Iris pigment epithelial cell (primary cell): ENCODE data around the gene SPEF1.
A peak's percentile ranks its signal among the peaks of the same experiment; 100 is the strongest.

ENCODE experiments used
- DNase-seq: peaks from one replicate; pipeline ENCODE4 v3.0.0-alpha.2; 2011; ENCODE audit warnings: low read depth

Gene SPEF1

GRCh38 chr20:3765171-3765882 lies 15.9 kb downstream of the SPEF1 start:
- no peak for DNase-seq

GRCh38 chr20:3764659-3765058 lies 16.6 kb downstream of the SPEF1 start:
- no peak for DNase-seq

GRCh38 chr20:3763671-3764601 lies 17.3 kb downstream of the SPEF1 start:
- DNase-seq = no peak

- no peak for DNase-seq
Observed at GRCh38 chr20:3760655-3761348, 20.4 kb downstream of the SPEF1 start.

- DNase-seq = no peak
Observed at GRCh38 chr20:3759884-3760283, 21.4 kb downstream of the SPEF1 start.

- DNase-seq = no peak
Observed at GRCh38 chr20:3759316-3759823, 21.9 kb downstream of the SPEF1 start.

GRCh38 chr20:3758566-3758965 lies 22.7 kb downstream of the SPEF1 start:
- DNase-seq = no peak

- no peak for DNase-seq
Observed at GRCh38 chr20:3757268-3757667, 24.0 kb downstream of the SPEF1 start.

- DNase-seq = no peak
Observed at GRCh38 chr20:3755814-3756480, 25.3 kb downstream of the SPEF1 start.

GRCh38 chr20:3755269-3755668 lies 26.0 kb downstream of the SPEF1 start:
- no peak for DNase-seq

GRCh38 chr20:3754276-3754630 lies 27.0 kb downstream of the SPEF1 start:
- no peak for DNase-seq

- DNase-seq = no peak
Observed at GRCh38 chr20:3753501-3754275, 27.6 kb downstream of the SPEF1 start.

- peak; percentile 75 for DNase-seq
Observed at GRCh38 chr20:3753098-3753497, 28.1 kb downstream of the SPEF1 start.

- no peak for DNase-seq
Observed at GRCh38 chr20:3752386-3752759, 28.9 kb downstream of the SPEF1 start.

GRCh38 chr20:3751675-3752385 lies 29.4 kb downstream of the SPEF1 start:
- DNase-seq = no peak

- no peak for DNase-seq
Observed at GRCh38 chr20:3751305-3751674, 30.0 kb downstream of the SPEF1 start.

- DNase-seq = no peak
Observed at GRCh38 chr20:3749689-3750531, 31.3 kb downstream of the SPEF1 start.

GRCh38 chr20:3749087-3749688 lies 32.1 kb downstream of the SPEF1 start:
- DNase-seq = no peak

- DNase-seq = no peak
Observed at GRCh38 chr20:3748073-3748472, 33.2 kb downstream of the SPEF1 start.
